MCF 10A (cell line): ENCODE results near the gene COL23A1. TPM values are rescaled to one million over a fixed set of nuclear protein-coding genes. Genes with fewer than 3 reads are reported as not detected.

ENCODE experiments used
- BruUV-seq: library from RNA; stranded (reverse); fragments of 400-500 nt; replicated peaks from 2 replicates; lab custom pipeline; 2021; lab: Mats Ljungman, UMichigan
- CTCF ChIA-PET: fragments of 300-600 bp; sonication (Branson Sonifier 250); formaldehyde crosslinking; extraction: SDS; loops from one replicate; lab custom pipeline; 2021; ENCODE audit warnings: antibody characterized with exemption, inconsistent platforms; lab: Yijun Ruan, JAX
- POLR2A ChIA-PET: fragments of 300-600, 350-650 bp; sonication (Branson Sonifier 250); formaldehyde crosslinking; extraction: SDS; loops from one replicate; lab custom pipeline; 2020; ENCODE audit warnings: antibody characterized with exemption, inconsistent platforms; lab: Yijun Ruan, JAX
- DNase-seq: peaks from one replicate; pipeline ENCODE4 v3.0.0-alpha.2; 2018; ENCODE audit not compliant: unreplicated experiment
- H3K27ac Mint-ChIP-seq: one replicate; pipeline ENCODE4 v1.8.0; 2022; ENCODE audit warnings: mild to moderate bottlenecking, low read depth, mixed read lengths; ENCODE audit not compliant: unreplicated experiment
- H3K27me3 Mint-ChIP-seq: one replicate; pipeline ENCODE4 v1.8.0; 2022; ENCODE audit warnings: mixed read lengths; ENCODE audit not compliant: insufficient read depth, unreplicated experiment
- H3K36me3 Mint-ChIP-seq: one replicate; pipeline ENCODE4 v1.8.0; 2022; ENCODE audit warnings: mild to moderate bottlenecking, moderate library complexity, mixed read lengths; ENCODE audit not compliant: insufficient read depth, unreplicated experiment
- H3K4me1 Mint-ChIP-seq: one replicate; pipeline ENCODE4 v1.8.0; 2022; ENCODE audit warnings: mixed read lengths; ENCODE audit not compliant: insufficient read depth, unreplicated experiment
- H3K4me3 Mint-ChIP-seq: one replicate; pipeline ENCODE4 v1.8.0; 2022; ENCODE audit warnings: mild to moderate bottlenecking, moderate library complexity, mixed read lengths; ENCODE audit not compliant: unreplicated experiment
- H3K9me3 Mint-ChIP-seq: one replicate; pipeline ENCODE4 v1.8.0; 2022; ENCODE audit warnings: mixed read lengths; ENCODE audit not compliant: unreplicated experiment
- CTCF ChIP-seq: fragments of 200-600 bp; IDR thresholded peaks from one replicate; pipeline ENCODE4 v1.8.0; 2022; ENCODE audit warnings: antibody characterized with exemption, mild to moderate bottlenecking; ENCODE audit not compliant: unreplicated experiment
- intact Hi-C: fragments of 100-400 bp; cut with micrococcal nuclease; formaldehyde crosslinking; loops from 2 replicates; pipeline ENCODE4 v1.14.1; 2022
- total RNA-seq: library from RNA; stranded (reverse); gene quantifications from 2 replicates; pipeline ENCODE4 v1.2.3, GENCODE V29; 2022

The COL23A1 gene
- total RNA-seq, 1 experiment from 2014 or later: not detected

- peaks cover 43% of the 10 kb centered on the region for H3K36me3 Mint-ChIP-seq
- no peak overlapping the region for H3K27ac Mint-ChIP-seq
- H3K27me3 Mint-ChIP-seq: no peaks in the 10 kb centered on the region
- POLR2A ChIA-PET: interaction anchor here (0.6 to 1.4 kb wide), 3 partner anchors 13 to 72 kb away, joined by 3 to 4 read pairs (median 4); no protein-coding TSS in a partner anchor
- H3K4me3 Mint-ChIP-seq: no peak overlapping the region
- intact Hi-C loops: no loop called here
- no TSS peak for BruUV-seq
- DNase-seq: no peak
- no peak for TF ChIP-seq CTCF
- peaks cover 11% of the 10 kb centered on the region for H3K9me3 Mint-ChIP-seq
- CTCF ChIA-PET: no interaction called here
- peaks cover 39% of the 10 kb centered on the region for H3K4me1 Mint-ChIP-seq
These were observed 366.3 kb downstream of the COL23A1 start for GRCh38 chr5:178223828-178224335.

GRCh38 chr5:178223196-178223773, 366.9 kb downstream of the COL23A1 start:
- Mint-ChIP-seq H3K4me1 (peaks cover 34% of the 10 kb centered on the region), H3K36me3 (peaks cover 42% of the 10 kb centered on the region), H3K27ac (peak overlapping the region; percentile 21), H3K27me3 (no peaks in the 10 kb centered on the region), H3K9me3 (peaks cover 11% of the 10 kb centered on the region), H3K4me3 (no peak overlapping the region)
- CTCF ChIA-PET: no interaction called here
- no peak for TF ChIP-seq CTCF
- no TSS peak for BruUV-seq
- POLR2A ChIA-PET: interaction anchor here (0.6 kb wide), 1 partner anchor 71 kb away, joined by 4 read pairs; no protein-coding TSS in a partner anchor
- no peak for DNase-seq
- intact Hi-C loops: no loop called here

- CTCF ChIA-PET: no interaction called here
- no peak for DNase-seq
- no peak for TF ChIP-seq CTCF
These were observed 367.9 kb downstream of the COL23A1 start for GRCh38 chr5:178222292-178222691.

GRCh38 chr5:178221853-178222252, 368.3 kb downstream of the COL23A1 start:
- Mint-ChIP-seq H3K36me3 (peaks cover 38% of the 10 kb centered on the region), H3K4me1 (peaks cover 21% of the 10 kb centered on the region), H3K27me3 (no peaks in the 10 kb centered on the region), H3K27ac (peak overlapping the region; percentile 8), H3K9me3 (no peaks in the 10 kb centered on the region), H3K4me3 (no peak overlapping the region)
- no peak for DNase-seq
- TF ChIP-seq CTCF: no peak
- CTCF ChIA-PET: no interaction called here
- POLR2A ChIA-PET: interaction anchor here (0.8 to 1.8 kb wide), 4 partner anchors 8 to 17 kb away, joined by 3 to 8 read pairs (median 4); partner anchors contain the start of genes HNRNPAB and PHYKPL
- intact Hi-C loops: no loop called here
- BruUV-seq: no TSS peak

More at GRCh38 chr5:178222292-178222691, 367.9 kb downstream of the COL23A1 start:
- Mint-ChIP-seq H3K36me3 (peaks cover 38% of the 10 kb centered on the region), H3K27ac (peak overlapping the region; percentile 8), H3K4me1 (peaks cover 24% of the 10 kb centered on the region), H3K27me3 (no peaks in the 10 kb centered on the region), H3K9me3 (peaks cover 3% of the 10 kb centered on the region), H3K4me3 (no peak overlapping the region)
- BruUV-seq: no TSS peak
- intact Hi-C loops: no loop called here
- POLR2A ChIA-PET: interaction anchor here (0.8 to 1.8 kb wide), 3 partner anchors 10 to 18 kb away, joined by 3 to 8 read pairs (median 4); partner anchors contain the start of genes HNRNPAB and PHYKPL
